GM19023 (cell line): ENCODE results near the gene PMEL.
"Not testable (repeated sequence)": the region's sequence is repeated elsewhere in the genome, so short reads cannot be mapped to it uniquely, and the experiment has no call there.

Experiments
- ATAC-seq: cut with Tn5 transposase; IDR thresholded peaks from one replicate; pipeline ENCODE4 v1.9.1; 2021; ENCODE audit warnings: mild to moderate bottlenecking, moderate library complexity; ENCODE audit not compliant: unreplicated experiment

Gene PMEL

GRCh38 chr12:55965941-55966407, at the start of gene PMEL:
Gene PMEL, minus strand, starts transcription at chr12:55966042. Its CDS starts 31 bp downstream, at chr12:55966011.
- ATAC-seq = no peak

GRCh38 chr12:56014205-56014604, 48.4 kb upstream of the PMEL start:
- ATAC-seq = no peak

GRCh38 chr12:56013482-56013881, 47.6 kb upstream of the PMEL start:
- no peak for ATAC-seq

DNA sequence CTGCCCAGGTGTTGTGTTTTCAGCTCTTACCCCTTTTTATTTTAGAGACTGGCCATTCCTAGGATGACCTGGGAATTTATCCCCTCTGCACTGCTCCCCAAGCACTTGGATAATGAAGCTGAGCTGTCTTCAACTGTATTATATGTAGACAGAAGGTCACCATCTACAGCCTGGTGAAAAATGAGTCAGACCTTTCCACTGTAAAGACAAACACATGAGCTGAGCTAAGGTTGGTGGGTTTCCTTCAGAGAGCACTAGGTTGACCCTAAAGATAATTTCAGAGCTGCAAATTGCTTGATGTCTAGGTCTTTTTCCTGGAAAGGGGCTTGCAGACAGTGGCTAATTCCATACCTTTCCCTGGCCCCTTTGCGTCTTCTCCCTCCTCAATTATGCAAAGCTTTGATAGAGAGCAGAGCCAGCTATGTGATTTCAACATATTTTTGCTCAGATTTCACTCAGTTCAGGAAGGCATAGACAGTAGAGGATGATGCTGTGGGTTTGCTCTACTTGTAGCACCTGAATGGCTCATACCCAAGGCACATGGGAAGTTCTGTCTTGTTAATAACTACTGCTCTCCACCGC, 45.8 kb upstream of the PMEL start:
- ATAC-seq = no peak

- ATAC-seq = no peak
Measured at GRCh38 chr12:56010111-56010570, 44.3 kb upstream of the PMEL start.

DNA sequence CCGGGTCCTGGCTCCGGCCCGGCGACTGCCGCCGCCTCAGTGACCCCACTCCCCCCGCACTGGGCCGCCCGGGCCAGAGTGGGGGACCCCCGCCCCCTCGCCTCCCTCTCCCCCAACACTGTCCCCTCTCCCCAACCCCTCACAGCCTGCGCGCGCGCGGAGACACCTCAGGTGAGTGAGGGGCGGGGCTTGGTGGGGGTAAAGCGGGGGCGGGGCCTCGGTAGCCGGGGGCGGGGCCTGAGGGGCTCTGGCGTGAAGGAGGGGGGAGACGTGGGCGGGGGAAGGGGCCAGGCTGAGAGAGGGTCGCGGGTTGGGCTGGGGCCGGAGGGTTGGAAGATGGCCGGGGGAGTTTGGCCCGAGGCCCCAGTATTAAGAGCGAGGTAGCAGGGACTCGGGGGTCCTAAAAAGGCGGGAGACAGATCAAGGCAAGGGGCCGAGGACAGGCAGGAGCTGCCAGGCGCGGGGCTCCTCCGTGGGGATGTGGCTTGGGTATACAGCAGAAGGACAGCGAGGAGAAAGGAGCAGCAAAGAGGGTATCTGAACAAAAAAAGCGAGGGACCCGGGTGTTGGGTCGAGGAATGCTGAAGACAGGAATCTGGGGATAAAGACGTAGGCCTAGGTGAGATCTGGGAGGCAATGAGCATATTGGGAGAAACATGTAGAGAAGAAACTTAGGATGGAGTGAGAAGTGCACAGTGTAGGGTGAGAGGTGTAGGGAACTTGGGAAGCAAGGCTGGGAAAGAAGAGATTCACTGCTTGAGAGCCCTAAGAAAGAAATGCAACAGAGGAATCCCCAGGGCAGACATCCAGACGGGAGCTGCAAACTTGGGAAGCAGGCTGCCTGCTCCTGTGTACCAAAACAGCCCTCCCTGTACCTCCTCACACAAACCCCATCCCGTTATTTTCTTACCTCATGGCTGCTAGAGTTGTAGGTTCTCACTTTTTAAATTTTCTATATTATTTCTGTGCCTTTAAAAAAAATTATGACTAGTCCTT, 42.0 kb upstream of the PMEL start:
- ATAC-seq = peak; percentile 67

- no peak for ATAC-seq
Measured at GRCh38 chr12:56004211-56004610, 38.4 kb upstream of the PMEL start.

DNA sequence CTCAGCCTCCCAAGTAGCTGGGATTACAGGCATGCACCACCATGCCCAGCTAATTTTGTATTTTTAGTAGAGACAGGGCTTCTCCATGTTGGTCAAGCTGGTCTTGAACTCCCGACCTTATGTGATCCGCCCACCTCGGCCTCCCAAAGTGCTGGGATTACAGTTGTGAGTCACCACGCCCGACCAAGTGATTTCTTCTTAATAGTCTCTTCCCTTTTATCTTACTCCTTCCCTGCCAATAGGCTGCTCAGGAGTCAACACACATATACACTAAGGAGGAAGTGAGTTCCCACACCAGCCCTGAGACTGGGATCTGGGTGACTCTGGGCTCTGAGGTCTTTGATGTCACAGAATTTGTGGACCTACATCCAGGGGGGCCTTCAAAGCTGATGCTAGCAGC, 37.5 kb upstream of the PMEL start:
- ATAC-seq = not testable (repeated sequence)

- ATAC-seq = no peak
Measured at GRCh38 chr12:56001487-56002100, 35.8 kb upstream of the PMEL start.

DNA sequence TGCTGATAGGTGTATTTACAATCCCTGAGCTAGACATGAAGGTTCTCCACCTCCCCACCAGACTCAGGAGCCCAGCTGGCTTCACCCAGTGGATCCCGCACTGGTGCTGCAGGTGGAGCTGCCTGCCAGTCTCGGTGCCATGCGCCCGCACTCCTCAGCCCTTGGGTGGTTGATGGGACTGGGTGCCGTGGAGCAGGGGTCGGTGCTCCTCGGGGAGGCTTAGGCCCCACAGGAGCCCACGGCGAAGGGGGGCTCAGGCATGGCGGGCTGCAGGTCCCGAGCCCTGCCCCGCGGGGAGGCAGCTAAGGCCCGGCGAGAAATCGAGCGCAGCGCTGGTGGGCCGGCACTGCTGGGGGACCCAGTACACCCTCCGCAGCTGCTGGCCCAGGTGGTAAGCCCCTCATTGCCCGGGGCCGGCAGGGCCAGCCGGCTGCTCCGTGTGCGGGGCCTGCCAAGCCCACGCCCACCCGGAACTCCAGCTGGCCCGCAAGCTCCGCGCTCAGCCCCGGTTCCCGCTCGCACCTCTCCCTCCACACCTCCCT, 34.2 kb upstream of the PMEL start:
- ATAC-seq = not testable (repeated sequence)

DNA sequence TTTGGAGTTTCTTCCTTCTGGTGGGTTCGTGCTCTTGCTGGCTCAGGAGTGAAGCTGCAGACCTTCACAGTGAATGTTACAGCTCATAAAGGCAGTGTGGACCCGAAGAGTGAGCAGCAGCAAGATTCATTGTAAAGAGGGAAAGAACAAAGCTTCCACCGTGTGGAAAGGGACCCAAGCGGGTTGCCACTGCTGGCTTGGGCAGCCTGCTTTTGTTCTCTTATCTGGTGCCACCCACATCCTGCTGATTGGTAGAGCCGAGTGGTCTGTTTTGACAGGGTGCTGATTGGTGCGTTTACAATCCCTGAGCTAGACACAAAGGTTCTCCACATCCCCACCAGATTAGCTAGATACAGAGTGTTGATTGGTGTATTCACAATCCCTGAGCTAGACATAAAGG, 33.7 kb upstream of the PMEL start:
- ATAC-seq = not testable (repeated sequence)

DNA sequence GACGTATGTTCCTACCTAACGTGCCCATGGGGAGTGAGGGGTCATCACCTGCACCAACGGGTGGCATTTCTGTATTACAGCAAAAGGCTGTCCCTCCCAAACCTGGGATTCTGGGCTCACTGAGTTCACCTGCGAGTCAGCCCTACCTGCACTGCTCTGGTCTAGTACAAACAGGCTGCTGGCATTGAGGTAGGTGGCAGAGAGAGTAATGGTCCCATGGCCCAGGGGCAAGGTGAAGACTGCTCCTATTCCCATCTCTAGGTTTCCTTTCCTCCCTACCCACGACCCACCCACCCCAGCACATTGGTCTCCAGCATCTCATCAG, 31.7 kb upstream of the PMEL start:
- ATAC-seq = no peak

DNA sequence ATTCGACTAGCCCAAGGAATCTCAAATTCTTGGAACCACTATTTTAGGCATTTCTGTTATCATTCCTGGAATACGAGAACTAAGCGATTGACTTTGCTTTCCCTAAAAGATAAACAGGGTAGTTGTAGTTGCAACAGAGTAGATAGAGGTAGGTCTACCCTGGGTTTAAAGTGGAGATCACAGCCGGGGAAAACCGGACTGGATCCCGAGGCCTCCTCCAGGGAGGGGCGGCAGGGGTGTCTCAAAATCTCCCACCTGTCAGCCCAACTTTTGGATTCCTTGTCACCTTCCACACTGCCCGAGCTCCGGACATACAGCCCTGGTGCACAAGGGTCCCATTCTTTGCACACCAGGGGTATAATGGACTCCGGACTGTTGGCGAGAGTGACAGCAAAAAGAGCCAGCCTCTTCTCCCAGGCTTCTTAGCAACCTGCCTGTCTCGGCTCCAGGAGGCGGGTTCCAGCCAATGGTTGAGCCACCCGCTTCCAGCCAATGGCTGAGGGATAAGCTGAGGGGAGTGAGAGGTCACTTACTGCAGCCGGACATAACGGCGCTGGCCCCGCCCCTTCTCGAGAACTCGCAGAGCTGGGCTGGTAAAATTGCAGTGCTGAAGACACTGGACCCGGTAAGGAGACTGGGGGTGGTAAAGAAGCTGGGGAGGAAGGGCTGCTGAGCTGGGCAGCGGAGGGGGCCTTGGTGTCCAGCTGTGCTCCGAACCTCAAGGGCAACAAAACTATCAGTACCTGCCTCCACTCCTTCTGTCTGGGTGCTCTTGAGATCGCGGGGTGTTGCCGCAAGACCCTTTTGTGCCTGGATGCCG, 31.1 kb upstream of the PMEL start, which contains the start of gene SUOX:
TSS of gene SUOX (plus strand) at position 562 of the 820 bp plus-strand sequence. CDS start 4,946 bp downstream, outside the sequence.
- peak; percentile 100 for ATAC-seq

DNA sequence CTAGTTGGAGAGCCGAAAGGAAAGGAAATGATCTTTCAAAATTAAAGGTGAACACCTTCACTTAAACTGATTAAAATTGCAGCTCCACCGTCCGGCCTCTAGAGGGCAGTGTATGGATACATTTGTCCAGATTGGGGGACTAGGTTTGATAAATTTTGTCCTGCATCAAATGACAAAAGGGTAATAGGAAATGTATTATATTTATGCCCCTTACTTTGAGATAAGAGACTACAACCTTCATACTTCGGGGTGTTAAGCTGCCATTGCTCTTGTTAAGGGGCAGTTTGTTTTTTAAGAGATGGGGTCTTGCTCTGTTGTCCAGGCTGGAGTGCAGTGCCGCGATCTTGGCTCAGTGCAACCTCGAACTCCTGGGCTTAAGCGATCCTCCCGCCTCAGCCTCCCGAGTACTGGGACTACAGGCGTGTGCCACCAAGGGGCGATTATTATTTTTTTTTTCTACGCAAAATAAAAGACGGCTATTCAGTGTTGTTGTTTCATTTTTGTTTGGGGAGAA, 30.4 kb upstream of the PMEL start:
- ATAC-seq = no peak

DNA sequence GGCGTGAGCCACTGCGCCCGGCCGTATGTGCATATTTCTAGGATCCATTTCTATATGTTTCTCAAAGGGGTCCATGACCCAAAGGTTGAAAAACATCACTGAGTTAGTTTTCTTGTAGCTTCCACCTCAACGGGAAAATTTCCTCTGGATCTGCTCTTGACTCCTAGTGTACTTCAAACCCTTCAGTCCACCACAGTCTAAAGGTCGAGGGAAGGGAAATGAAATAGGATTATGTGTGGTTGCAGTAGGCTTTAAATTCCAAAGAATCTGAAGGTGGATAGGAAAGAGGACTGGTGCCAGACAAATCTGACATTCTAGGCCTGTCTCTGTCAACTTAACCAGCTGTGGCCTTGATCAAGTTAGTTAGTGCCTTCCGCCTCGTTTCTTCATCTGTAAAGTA, 29.5 kb upstream of the PMEL start:
- ATAC-seq = no peak

GRCh38 chr12:55993230-55993853, 27.5 kb upstream of the PMEL start:
- no peak for ATAC-seq

DNA sequence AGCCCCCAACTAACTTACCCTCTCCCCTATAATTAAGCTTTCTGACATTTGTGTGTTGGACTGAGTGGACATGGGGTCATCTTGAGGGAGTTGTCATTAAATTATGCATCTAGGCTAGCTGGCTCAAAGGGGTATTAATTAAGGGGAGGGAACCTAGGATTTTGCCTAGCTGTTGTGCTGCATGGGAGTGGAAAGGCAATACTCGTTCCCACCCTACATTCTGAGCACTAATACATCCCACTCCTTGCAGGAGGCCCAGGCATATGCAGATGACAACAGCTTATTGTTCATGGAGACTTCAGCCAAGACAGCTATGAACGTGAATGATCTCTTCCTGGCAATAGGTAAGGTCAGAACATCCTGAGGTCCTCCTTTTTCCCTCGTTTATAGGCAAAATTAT, 25.3 kb upstream of the PMEL start:
- ATAC-seq = no peak

GRCh38 chr12:55985976-55986375, 20.1 kb upstream of the PMEL start:
- ATAC-seq = not testable (repeated sequence)

DNA sequence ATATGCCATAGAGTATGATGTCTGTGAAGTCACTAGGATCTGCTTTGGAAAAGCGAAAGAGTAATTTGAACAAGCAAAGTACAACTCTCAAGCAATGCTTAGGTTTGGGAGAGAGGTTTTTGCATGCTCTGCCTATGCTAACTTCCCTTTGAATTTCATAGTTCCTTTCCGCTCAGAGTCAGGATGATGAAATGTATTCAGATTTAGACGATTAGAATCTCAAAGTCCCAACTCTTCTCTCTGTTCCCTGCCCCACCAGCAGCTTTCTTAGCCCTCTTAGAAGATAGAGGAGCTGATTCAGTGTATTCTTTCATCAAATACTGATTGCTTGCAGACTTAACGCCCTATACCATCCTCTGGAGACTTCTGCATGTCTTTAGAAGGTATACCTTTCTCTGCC, 19.5 kb upstream of the PMEL start:
- no peak for ATAC-seq

GRCh38 chr12:55984861-55985260, 19.0 kb upstream of the PMEL start:
- no peak for ATAC-seq
